ENCODE results near the gene RYR2.

The RYR2 gene

GRCh38 chr1:237232501-237232900 is 190.5 kb downstream of the RYR2 start:
- no peak for DNase-seq (ENCODE audit: low spot score)
- TF ChIP-seq CTCF (IDR thresholded peaks at IDR 0.05; ENCODE audit: extremely low read depth, missing control alignments) = no peak

GRCh38 chr1:237235091-237235490 is 193.1 kb downstream of the RYR2 start:
- TF ChIP-seq CTCF (IDR thresholded peaks at IDR 0.05; ENCODE audit: extremely low read depth, missing control alignments) = no peak
- DNase-seq (ENCODE audit: low spot score) = no peak

GRCh38 chr1:237237721-237238120 is 195.7 kb downstream of the RYR2 start:
- no peak for TF ChIP-seq CTCF (IDR thresholded peaks at IDR 0.05; ENCODE audit: extremely low read depth, missing control alignments)
- no peak for DNase-seq (ENCODE audit: low spot score)

- no peak for DNase-seq (ENCODE audit: low spot score)
- TF ChIP-seq CTCF (IDR thresholded peaks at IDR 0.05; ENCODE audit: extremely low read depth, missing control alignments) = no peak
Observed at GRCh38 chr1:237239248-237239647, 197.3 kb downstream of the RYR2 start.

GRCh38 chr1:237241038-237241437 is 199.1 kb downstream of the RYR2 start:
- TF ChIP-seq CTCF (IDR thresholded peaks at IDR 0.05; ENCODE audit: extremely low read depth, missing control alignments) = no peak
- no peak for DNase-seq (ENCODE audit: low spot score)

- no peak for DNase-seq (ENCODE audit: low spot score)
- TF ChIP-seq CTCF (IDR thresholded peaks at IDR 0.05; ENCODE audit: extremely low read depth, missing control alignments) = no peak
Observed at GRCh38 chr1:237244778-237245177, 202.8 kb downstream of the RYR2 start.

GRCh38 chr1:237247442-237247841 is 205.5 kb downstream of the RYR2 start:
- no peak for TF ChIP-seq CTCF (IDR thresholded peaks at IDR 0.05; ENCODE audit: extremely low read depth, missing control alignments)
- DNase-seq (ENCODE audit: low spot score) = no peak
